GM12892 (cell line): ENCODE data around the gene NR2E1.

Experiments used
- POLR2A ChIP-seq: IDR thresholded peaks from 2 replicates; pipeline ENCODE4 v1.6.1; 2011; ENCODE audit warnings: low read depth, low read length, control low read depth
- POLR2AphosphoS5 ChIP-seq: IDR thresholded peaks from 2 replicates; pipeline ENCODE4 v1.6.1; 2011; ENCODE audit warnings: low read depth, low read length, control low read depth

- TF ChIP-seq POLR2AphosphoS5 (no peak), POLR2A (no peak)
Observed at GRCh38 chr6:108222504-108222903, 56.7 kb downstream of the NR2E1 start.
